GM18499 (cell line): ENCODE measurements around the gene ATP6V1G3.
"Not testable (repeated sequence)": the region's sequence is repeated elsewhere in the genome, so short reads cannot be mapped to it uniquely, and the experiment has no call there.

Source experiments
- ATAC-seq: cut with Tn5 transposase; IDR thresholded peaks from one replicate; pipeline ENCODE4 v1.9.1; 2021; ENCODE audit warnings: moderate number of reproducible peaks; ENCODE audit not compliant: insufficient read depth, unreplicated experiment

ATP6V1G3 gene

DNA sequence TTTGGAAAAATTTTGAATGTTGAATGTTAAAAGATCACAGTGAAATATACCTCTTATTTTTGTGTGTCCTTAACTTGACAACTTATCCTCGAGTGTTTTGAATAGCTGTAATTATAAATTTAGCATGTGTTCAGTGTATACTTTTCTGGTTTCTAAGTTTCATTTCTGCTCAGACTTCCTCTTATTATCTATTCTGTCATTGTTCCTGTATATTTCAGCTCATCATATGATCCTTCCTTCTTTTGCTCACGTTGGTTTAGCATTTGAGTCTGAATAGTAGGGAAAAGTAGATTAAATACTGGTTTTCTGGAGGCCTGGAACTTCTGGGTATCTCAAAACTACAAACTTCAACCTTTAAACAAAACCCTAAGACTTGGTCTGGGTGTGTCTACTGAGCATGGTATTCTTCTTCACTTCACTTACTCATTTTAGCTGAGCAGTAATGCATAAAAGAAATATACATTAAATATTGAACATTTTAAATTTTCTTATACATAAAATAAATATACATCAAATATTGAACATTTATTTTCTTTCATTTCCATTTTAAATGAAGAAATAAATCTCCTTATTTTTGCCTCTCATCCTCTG, 3.3 kb upstream of the ATP6V1G3 start:
- peak; percentile 87 for ATAC-seq

- ATAC-seq: no peak
These were observed 2.2 kb upstream of the ATP6V1G3 start for GRCh38 chr1:198542632-198543031.

DNA sequence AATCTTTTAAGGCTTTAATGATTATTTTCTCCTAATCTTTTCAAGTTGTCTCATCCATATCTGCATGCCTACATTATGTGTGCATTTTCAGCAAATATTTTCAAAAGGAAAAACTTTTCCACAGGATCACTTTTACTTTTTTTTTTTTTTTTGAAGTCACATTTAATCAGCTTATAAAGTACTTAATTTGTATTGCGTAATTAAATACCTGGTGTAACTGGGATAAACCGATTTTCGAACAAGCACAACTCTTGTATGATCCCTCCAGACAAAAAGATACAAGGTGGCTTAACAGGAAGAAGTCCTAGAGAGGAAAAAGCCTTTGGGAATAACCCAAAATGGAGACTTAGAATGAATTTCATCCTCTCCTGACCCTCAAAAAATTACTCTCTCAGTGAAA, 1.3 kb upstream of the ATP6V1G3 start:
- no peak for ATAC-seq

DNA sequence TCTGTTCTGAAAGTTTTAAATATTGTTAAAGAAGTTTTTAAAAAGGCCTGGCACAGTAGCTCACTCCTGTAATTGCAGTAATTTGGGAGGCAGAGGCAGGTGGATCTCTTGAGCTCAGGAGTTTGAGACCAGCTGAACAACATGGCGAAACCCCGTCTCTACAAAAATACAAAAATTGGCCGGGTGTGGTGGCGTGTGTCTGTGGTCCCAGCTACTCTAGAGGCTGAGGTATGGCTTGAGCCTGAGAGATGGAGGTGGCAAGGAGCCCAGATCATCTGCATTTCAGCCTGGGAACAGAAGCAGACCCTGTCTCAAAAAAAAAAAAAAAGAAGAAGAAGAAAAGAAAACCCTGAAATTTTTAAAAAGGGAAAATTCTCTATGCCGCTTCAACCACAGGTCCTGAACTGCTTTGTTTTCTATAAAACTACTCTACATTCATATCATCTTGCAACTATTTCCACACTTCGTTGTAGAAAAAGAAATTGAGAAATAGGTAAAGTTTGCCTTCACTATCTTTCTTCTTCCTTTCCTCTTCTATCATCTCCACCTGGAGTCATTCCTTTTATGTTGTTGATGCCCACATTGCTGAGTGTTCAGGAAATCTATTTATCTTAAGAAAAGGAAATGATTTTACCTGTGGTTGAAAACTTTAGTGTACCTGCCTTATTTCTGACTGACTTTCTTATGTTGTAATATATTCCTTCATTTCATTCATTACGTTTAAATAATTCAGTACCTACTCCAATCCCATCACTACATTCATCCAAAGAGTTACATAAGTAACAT, 1.7 kb downstream of the ATP6V1G3 start:
- ATAC-seq: no peak

DNA sequence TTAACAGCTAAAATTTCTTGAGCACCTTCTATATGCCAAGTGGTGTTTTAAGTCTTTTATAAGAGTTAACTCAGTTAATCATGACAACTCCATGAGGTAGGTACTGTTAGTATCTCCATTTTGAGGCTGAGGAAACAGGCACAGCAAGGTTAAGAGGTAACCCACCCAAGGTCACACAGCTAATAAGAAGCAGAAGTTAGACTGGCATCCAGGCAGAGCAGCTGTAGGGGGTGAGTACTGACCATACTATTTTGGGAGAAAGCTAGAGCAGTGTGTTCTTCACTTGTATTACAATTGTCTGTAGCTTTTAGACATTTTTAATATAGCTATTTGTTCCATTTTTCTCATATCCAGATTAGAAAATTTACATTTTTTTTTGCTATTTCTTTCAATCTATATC, 4.8 kb downstream of the ATP6V1G3 start:
- ATAC-seq: no peak

GRCh38 chr1:198534548-198535418, 5.7 kb downstream of the ATP6V1G3 start:
- no peak for ATAC-seq

GRCh38 chr1:198531891-198532290, 8.6 kb downstream of the ATP6V1G3 start:
- no peak for ATAC-seq

GRCh38 chr1:198530953-198531352, 9.5 kb downstream of the ATP6V1G3 start:
- no peak for ATAC-seq

- ATAC-seq: no peak
These were observed 11.1 kb downstream of the ATP6V1G3 start for GRCh38 chr1:198529414-198529813.

DNA sequence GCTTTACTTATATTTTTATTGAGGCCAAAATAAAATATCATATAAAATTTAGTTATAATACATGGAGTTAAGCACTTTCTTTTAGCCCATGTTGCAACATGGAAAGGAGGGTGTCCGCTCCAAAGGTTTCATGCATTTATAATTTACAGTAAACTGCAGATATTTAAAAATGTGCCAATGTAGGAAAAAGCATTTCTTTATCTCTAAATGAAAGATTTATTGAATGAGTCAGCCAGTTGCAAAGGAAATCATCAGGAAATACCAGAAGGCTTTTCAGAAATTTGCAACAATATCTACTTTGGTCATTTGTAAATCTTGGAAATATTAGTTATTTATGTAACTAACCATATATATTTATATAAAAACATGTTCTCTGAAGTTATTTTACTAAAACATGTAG, 12.1 kb downstream of the ATP6V1G3 start:
- ATAC-seq: no peak

DNA sequence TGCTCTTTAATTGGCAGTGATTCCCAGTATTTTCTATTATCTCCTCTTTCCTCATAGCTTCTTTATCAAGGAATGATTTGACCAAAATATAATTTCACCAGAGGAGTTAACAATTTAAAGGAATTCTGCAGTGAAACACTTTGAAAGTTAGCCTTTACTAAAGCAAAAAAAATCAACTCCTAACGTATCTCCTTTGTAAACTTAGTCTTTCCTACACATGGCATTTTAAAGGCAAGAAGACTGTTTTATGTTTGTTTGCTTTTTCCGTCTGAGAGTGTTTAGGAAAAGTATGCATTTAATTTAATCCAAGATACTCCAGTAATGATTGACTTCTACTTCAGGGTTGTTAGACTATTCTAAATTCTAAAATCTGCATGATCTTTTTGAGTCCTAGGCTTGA, 15.9 kb downstream of the ATP6V1G3 start:
- ATAC-seq: no peak

DNA sequence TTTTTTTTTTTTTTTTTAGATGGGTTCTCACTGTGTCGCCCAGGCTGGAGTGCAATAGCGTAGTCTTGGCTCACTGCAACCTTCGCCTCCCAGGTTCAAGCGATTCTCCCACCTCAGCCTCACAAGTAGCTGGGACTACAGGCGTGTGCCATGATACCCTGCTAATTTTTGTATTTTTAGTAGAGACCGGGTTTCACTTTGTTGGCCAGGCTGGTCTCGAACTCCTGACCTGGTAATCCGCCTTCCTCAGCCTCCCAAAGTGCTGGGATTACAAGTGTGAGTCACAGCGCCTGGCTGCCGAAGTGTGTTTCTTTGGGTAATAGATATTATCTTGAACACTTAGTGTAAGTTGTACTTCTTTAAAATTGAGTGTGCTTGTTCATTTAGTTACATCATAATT, 16.4 kb downstream of the ATP6V1G3 start:
- not testable (repeated sequence) for ATAC-seq

DNA sequence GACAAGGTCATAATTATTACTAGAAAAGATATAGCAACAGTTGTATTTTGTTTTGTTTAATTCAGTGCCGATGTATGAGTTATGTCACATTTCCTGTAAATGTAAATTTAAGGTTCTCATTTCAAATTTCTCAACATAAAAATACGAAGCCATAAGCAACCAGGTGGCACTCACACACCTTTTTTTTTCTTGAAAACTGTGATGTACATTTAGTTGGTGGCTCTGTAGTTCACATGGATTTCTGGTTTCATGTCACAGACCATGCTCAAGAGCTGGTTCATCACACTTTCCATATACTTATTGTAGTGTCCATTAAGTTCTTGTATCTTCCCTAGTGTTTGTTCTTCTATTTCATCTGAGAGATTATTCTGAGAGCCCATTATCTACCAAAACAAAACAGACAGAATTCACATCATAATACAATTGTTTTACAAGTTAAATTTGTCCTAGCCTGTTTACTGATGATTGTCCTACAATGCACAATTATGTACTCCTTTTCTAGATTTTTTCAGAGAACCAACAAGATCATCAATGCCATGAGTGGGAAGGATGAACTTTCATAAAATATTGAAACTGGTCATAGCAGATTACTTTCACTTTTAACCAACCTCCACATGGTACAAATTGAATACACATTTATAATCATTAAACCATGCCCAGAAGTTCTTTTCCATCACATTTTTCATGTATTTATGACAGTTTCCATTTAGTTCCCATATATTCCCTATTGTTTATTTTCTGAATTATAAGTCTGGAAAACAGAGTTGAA, 17.1 kb downstream of the ATP6V1G3 start:
- no peak for ATAC-seq

- ATAC-seq: peak; percentile 81
These were observed 19.8 kb downstream of the ATP6V1G3 start for GRCh38 chr1:198520524-198521254.

- ATAC-seq: peak; percentile 13
These were observed 20.6 kb downstream of the ATP6V1G3 start for GRCh38 chr1:198519639-198520501.

DNA sequence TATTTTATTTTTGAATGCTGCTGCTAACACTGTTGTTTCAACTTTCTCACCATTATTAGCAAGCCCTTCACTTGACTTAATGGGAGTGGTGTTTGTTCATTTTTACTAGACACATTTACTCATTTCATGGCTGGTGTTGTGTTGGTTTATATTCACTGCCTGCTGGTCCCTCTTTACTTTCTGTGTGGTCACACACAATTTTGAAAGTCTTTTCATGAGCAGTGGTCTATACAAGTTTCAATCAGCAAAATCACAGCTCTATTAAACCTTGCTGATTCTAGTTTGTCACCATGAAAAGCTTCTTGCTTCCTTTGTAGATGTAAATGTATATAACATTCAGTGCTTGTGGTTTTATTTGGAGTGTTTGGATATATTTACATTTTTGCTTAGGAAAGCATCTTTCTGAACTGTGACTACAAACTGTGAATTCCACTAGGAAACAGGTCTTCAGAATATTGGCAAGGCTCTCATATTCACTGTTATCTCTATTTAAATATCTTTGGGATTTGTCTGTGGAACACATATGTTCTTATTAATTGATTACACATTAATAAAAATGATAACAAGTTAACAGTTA, 22.8 kb downstream of the ATP6V1G3 start:
- ATAC-seq: no peak

DNA sequence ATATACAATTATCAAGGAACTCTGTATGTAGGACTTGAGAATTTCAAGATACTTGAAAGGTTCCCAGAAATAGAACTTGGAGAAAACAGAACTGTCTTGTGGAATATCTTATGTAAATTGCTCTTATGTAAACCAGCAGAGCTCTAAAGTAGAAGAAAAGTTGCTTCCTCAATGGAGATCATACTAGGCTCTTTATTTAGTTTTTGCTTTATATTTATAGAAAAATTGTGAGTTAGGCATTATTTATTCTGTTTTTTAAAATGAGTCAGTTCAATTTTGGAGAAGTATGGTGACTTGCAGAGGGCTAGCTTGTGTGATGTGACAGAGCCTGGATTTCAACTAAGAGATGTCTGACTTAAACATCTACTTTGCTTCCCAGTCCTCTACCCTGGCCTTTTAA, 40.4 kb downstream of the ATP6V1G3 start:
- ATAC-seq: no peak

GRCh38 chr1:198499588-198499987, 40.9 kb downstream of the ATP6V1G3 start:
- ATAC-seq: no peak
